NCI-H1930 (cell line): ENCODE measurements around the gene ZSCAN5C.
"Not testable (repeated sequence)": the region's sequence is repeated elsewhere in the genome, so short reads cannot be mapped to it uniquely, and the experiment has no call there.

ENCODE experiments used
- DNase-seq, 2 experiments: peaks; one replicate each; lab custom pipeline; 2025; lab: John Stamatoyannopoulos, UW

The ZSCAN5C gene

GRCh38 chr19:56191711-56192110 lies 10.4 kb upstream of the ZSCAN5C start:
- DNase-seq = no peak

- no peak for DNase-seq
Observed at GRCh38 chr19:56193981-56194640, 8.0 kb upstream of the ZSCAN5C start.

GRCh38 chr19:56197646-56198045 lies 4.4 kb upstream of the ZSCAN5C start, which contains the start of gene ZSCAN5B:
ZSCAN5B (minus strand) TSS chr19:56197783; CDS start chr19:56193052, 4,731 bp downstream.
- not testable (repeated sequence) for DNase-seq

- no peak for DNase-seq
Observed at GRCh38 chr19:56199687-56200086, 2.4 kb upstream of the ZSCAN5C start.

- DNase-seq = not testable (repeated sequence)
Observed at GRCh38 chr19:56207581-56207980, 5.5 kb downstream of the ZSCAN5C start.

- no peak for DNase-seq
Observed at GRCh38 chr19:56209091-56209490, 7.0 kb downstream of the ZSCAN5C start.

- DNase-seq = not testable (repeated sequence)
Observed at GRCh38 chr19:56210036-56210435, 8.0 kb downstream of the ZSCAN5C start.

GRCh38 chr19:56211718-56212117 lies 9.6 kb downstream of the ZSCAN5C start:
- DNase-seq = no peak

GRCh38 chr19:56217039-56217949 lies 15.2 kb downstream of the ZSCAN5C start:
- DNase-seq = no peak

- DNase-seq = no peak
Observed at GRCh38 chr19:56218961-56219360, 16.9 kb downstream of the ZSCAN5C start.

- not testable (repeated sequence) for DNase-seq
Observed at GRCh38 chr19:56221442-56221841, 19.4 kb downstream of the ZSCAN5C start.

GRCh38 chr19:56221851-56222250 lies 19.8 kb downstream of the ZSCAN5C start:
- no peak for DNase-seq

- no peak for DNase-seq
Observed at GRCh38 chr19:56222901-56223300, 20.8 kb downstream of the ZSCAN5C start.

- no peak for DNase-seq
Observed at GRCh38 chr19:56223481-56223880, 21.4 kb downstream of the ZSCAN5C start.

- DNase-seq = no peak
Observed at GRCh38 chr19:56245121-56245740, 43.2 kb downstream of the ZSCAN5C start.

GRCh38 chr19:56245764-56246163 lies 43.7 kb downstream of the ZSCAN5C start:
- not testable (repeated sequence) for DNase-seq

- DNase-seq = not testable (repeated sequence)
Observed at GRCh38 chr19:56248736-56249338, 46.8 kb downstream of the ZSCAN5C start.

- peak; percentile 35 to 50 for DNase-seq
Observed at GRCh38 chr19:56252699-56253422, 50.8 kb downstream of the ZSCAN5C start.

GRCh38 chr19:56253737-56254136 lies 51.7 kb downstream of the ZSCAN5C start:
- peak in 1 of 2 experiments; percentile 55 for DNase-seq

- DNase-seq = no peak
Observed at GRCh38 chr19:56258272-56258671, 56.2 kb downstream of the ZSCAN5C start.
